Measurements from ENCODE around the gene HNF1A. TPM values are rescaled to one million over a fixed set of nuclear protein-coding genes. Genes with fewer than 3 reads are reported as not detected.

Gene HNF1A
- polyA plus RNA-seq, 3 donors = 0.03 TPM; not detected in 2

DNA sequence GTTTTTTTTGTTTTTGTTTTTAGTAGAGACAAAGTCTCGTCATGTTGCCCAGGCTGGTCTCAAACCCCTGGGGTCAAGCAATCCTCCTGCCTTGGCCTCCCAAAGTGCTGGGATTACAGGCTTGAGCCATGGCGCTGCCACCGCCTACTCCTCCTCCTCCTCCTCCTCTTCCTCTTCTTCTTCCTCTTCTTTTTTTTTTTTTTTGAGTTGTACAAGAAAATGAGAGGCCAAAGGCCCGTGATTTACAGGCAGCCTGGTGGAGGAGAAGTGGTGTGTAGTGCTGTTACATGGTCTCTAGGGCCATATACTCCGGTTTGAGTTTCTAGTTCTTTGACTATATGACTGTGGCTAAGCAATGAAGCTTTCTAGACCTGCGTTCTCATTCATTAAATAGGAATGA, 44.6 kb upstream of the HNF1A start:
- H3K4me3 Mint-ChIP-seq = no peak overlapping the region
- H3K27ac Mint-ChIP-seq = peak overlapping the region in 2 of 7 donors; percentile 13 to 60

DNA sequence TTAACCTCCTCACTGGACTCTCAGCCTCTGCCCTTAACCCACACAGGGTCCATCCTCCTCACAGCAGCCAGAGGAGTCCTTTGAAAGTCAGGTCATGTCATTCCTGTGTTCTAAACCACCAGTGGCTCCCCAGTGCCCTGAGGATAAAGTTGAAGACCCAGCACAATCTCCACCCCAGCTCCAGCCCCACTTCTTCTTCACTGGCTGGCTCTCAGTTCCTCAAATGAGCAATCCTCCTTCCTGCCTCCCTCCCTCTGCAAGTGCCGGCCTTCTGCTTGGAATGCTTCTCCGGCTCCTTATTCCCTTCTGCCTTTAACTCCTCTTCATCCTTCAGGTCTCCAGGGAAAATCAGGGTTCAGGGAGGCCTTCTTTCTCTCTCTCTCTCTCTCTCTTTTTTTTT, 42.1 kb upstream of the HNF1A start:
- Histone ChIP-seq H3K9ac (ENCODE audit: insufficient read depth, low read length, poor library complexity, severe bottlenecking) (peak overlapping the region; percentile 18), H3K79me2 (ENCODE audit: insufficient read depth, low read length) (no peaks in the 10 kb centered on the region), H3K27me3 (ENCODE audit: control insufficient read depth in 2 of 2, insufficient read depth in 2 of 2, low read length in 2 of 2) (no peaks in the 10 kb centered on the region), H4K20me1 (ENCODE audit: insufficient read depth, low read length) (no peaks in the 10 kb centered on the region), H2AFZ (ENCODE audit: insufficient read depth, low read depth, low read length, poor library complexity, severe bottlenecking) (peak overlapping the region; percentile 65), H3K27ac (ENCODE audit: low read depth in 1 of 2, low read length in 2 of 2) (peak overlapping the region; percentile 50 to 80), H3K9me3 (replicated peaks in 1 of 2; ENCODE audit: control insufficient read depth in 1 of 2, insufficient read depth in 1 of 2, low read length in 2 of 2) (no peaks in the 10 kb centered on the region), H3K36me3 (replicated peaks in 1 of 2; ENCODE audit: control insufficient read depth in 1 of 2, insufficient read depth in 2 of 2, low read length in 2 of 2) (no peaks in the 10 kb centered on the region), H3K4me1 (ENCODE audit: control insufficient read depth in 1 of 2, insufficient read depth in 2 of 2, low read length in 2 of 2) (peaks cover 72 to 78% of the 10 kb centered on the region in 2 donors), H3K4me3 (replicated peaks in 1 of 3; ENCODE audit: low read depth in 2 of 3, low read length in 3 of 3) (peak overlapping the region in 1 of 3 experiments; percentile 56), H3K4me2 (replicated peaks; ENCODE audit: extremely low read depth, low read length, poor library complexity, severe bottlenecking) (peak overlapping the region; percentile 67)
- intact Hi-C loops (cut with micrococcal nuclease) = loop anchor here in 1 of 2 donors (5.0 kb wide), 1 partner anchor 79 kb away; no protein-coding TSS in a partner anchor
- peaks cover 80% of the 10 kb centered on the region for H3K4me1 Mint-ChIP-seq
- WGBS (ENCODE audit: insufficient coverage) = 0% methylated on average over 2 of the region's 2 CpGs
- peak; percentile 51 to 64 (median 61) for DNase-seq
- no peaks in the 10 kb centered on the region for H3K36me3 Mint-ChIP-seq
- TF ChIP-seq, protein P1, sequence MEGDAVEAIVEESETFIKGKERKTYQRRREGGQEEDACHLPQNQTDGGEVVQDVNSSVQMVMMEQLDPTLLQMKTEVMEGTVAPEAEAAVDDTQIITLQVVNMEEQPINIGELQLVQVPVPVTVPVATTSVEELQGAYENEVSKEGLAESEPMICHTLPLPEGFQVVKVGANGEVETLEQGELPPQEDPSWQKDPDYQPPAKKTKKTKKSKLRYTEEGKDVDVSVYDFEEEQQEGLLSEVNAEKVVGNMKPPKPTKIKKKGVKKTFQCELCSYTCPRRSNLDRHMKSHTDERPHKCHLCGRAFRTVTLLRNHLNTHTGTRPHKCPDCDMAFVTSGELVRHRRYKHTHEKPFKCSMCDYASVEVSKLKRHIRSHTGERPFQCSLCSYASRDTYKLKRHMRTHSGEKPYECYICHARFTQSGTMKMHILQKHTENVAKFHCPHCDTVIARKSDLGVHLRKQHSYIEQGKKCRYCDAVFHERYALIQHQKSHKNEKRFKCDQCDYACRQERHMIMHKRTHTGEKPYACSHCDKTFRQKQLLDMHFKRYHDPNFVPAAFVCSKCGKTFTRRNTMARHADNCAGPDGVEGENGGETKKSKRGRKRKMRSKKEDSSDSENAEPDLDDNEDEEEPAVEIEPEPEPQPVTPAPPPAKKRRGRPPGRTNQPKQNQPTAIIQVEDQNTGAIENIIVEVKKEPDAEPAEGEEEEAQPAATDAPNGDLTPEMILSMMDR (IDR thresholded peaks at IDR 0.05) = no peak
- peak overlapping the region; percentile 71 to 89 for H3K4me3 Mint-ChIP-seq
- H3K27me3 Mint-ChIP-seq (ENCODE audit: low read depth in 3 of 3) = peaks cover 0 to 2% (median 1%) of the 10 kb centered on the region in 3 donors
- peaks cover 0 to 3% (median 0%) of the 10 kb centered on the region in 7 donors for H3K9me3 Mint-ChIP-seq
- H3K27ac Mint-ChIP-seq = peak overlapping the region; percentile 84 to 95 (median 90)

More for the DNA sequence above, 44.6 kb upstream of the HNF1A start:
- DNase-seq = no peak
- Histone ChIP-seq H2AFZ (ENCODE audit: insufficient read depth, low read depth, low read length, poor library complexity, severe bottlenecking) (no peak overlapping the region), H3K9ac (ENCODE audit: insufficient read depth, low read length, poor library complexity, severe bottlenecking) (no peak overlapping the region), H3K4me1 (ENCODE audit: control insufficient read depth in 1 of 2, insufficient read depth in 2 of 2, low read length in 2 of 2) (peaks cover 48 to 54% of the 10 kb centered on the region in 2 donors), H4K20me1 (ENCODE audit: insufficient read depth, low read length) (no peaks in the 10 kb centered on the region), H3K36me3 (replicated peaks in 1 of 2; ENCODE audit: control insufficient read depth in 1 of 2, insufficient read depth in 2 of 2, low read length in 2 of 2) (no peaks in the 10 kb centered on the region), H3K79me2 (ENCODE audit: insufficient read depth, low read length) (no peaks in the 10 kb centered on the region), H3K4me3 (replicated peaks in 1 of 3; ENCODE audit: low read depth in 2 of 3, low read length in 3 of 3) (no peak overlapping the region), H3K27me3 (ENCODE audit: control insufficient read depth in 2 of 2, insufficient read depth in 2 of 2, low read length in 2 of 2) (no peaks in the 10 kb centered on the region), H3K4me2 (replicated peaks; ENCODE audit: extremely low read depth, low read length, poor library complexity, severe bottlenecking) (no peak overlapping the region), H3K9me3 (replicated peaks in 1 of 2; ENCODE audit: control insufficient read depth in 1 of 2, insufficient read depth in 1 of 2, low read length in 2 of 2) (no peaks in the 10 kb centered on the region), H3K27ac (ENCODE audit: low read depth in 1 of 2, low read length in 2 of 2) (peak overlapping the region in 1 of 2 donors; percentile 45)
- peaks cover 57% of the 10 kb centered on the region for H3K4me1 Mint-ChIP-seq
- no peaks in the 10 kb centered on the region for H3K36me3 Mint-ChIP-seq
- peaks cover 0 to 2% (median 1%) of the 10 kb centered on the region in 3 donors for H3K27me3 Mint-ChIP-seq (ENCODE audit: low read depth in 3 of 3)
- WGBS (ENCODE audit: insufficient coverage) = no CpG with 5 or more reads among the region's 6 CpGs
- intact Hi-C loops (cut with micrococcal nuclease) = no loop called here
- H3K9me3 Mint-ChIP-seq = peaks cover 0 to 3% (median 0%) of the 10 kb centered on the region in 7 donors
- TF ChIP-seq, protein P1 (IDR thresholded peaks at IDR 0.05) = no peak

Data from CD14-positive monocyte (primary cell).